ENCODE results near the gene SULT4A1.

Gene SULT4A1

DNA sequence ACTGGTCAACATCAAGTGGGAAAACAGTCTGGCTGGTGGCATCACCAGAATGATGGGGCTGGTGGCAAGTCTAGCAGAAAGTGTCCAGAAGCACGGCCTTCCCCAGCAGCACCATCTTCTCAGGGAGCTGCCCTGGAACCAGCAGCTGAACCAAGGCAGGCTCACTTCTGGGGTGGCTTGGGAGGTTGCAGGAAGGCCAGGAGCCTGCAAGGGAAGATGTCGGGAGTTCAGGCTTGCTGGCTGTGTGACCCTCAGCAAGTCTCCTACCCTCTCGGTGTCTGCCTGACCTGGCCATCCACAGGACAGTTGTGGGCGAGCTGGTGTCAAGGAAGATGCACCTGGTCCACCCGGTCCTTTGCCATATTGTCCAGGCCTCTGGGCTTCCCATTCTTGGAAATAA lies 31.8 kb upstream of the SULT4A1 start:
- TF ChIP-seq BACH2 (CRISPR knock-in tag; IDR thresholded peaks at IDR 0.05; ENCODE audit: borderline replicate concordance), result no peak
- no peak for TF ChIP-seq GLIS3 (CRISPR knock-in tag; IDR thresholded peaks at IDR 0.05)
- TF ChIP-seq PPARA (CRISPR knock-in tag; IDR thresholded peaks at IDR 0.05; ENCODE audit: borderline replicate concordance), result no peak
- no peak for TF ChIP-seq ZFP30 (CRISPR knock-in tag; IDR thresholded peaks at IDR 0.05)
- no peak for TF ChIP-seq ZFP3 (CRISPR knock-in tag; IDR thresholded peaks at IDR 0.05)
- TF ChIP-seq CSRNP3 (CRISPR knock-in tag; IDR thresholded peaks at IDR 0.05), result no peak
- no peak for TF ChIP-seq ZNF70 (CRISPR knock-in tag; IDR thresholded peaks at IDR 0.05)
- ATAC-seq, result no peak

DNA sequence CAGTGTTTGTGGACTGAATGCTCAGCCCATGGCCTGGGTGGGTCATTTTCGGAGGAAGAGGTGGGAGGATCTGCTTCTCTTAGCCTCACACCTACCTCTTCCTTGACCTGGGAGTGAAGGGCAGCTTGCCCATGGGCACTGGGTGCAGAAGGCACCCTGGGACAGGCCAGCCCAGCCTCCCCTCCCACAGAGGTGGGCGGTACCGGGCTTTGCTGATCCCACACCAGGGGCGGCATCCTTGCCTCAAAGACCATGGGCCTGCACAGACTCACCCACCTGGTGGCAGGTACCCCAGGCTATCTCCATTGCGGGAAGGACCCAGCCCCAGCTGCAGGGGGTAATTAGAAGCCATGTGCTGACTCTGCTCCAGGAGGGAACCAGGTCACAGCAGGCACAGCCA lies 31.0 kb upstream of the SULT4A1 start:
- TF ChIP-seq ZNF8 (CRISPR knock-in tag; IDR thresholded peaks at IDR 0.05), result no peak
- TF ChIP-seq ZNF565 (CRISPR knock-in tag; conservative IDR thresholded peaks at IDR 0.05; ENCODE audit: low read depth), result no peak
- TF ChIP-seq ZC3H10 (CRISPR knock-in tag; IDR thresholded peaks at IDR 0.05), result no peak
- no peak for TF ChIP-seq BACH2 (CRISPR knock-in tag; IDR thresholded peaks at IDR 0.05; ENCODE audit: borderline replicate concordance)
- TF ChIP-seq OSR1 (CRISPR knock-in tag; IDR thresholded peaks at IDR 0.05), result no peak
- TF ChIP-seq RARB (CRISPR knock-in tag; IDR thresholded peaks at IDR 0.05), result no peak
- TF ChIP-seq CSDC2 (CRISPR knock-in tag; IDR thresholded peaks at IDR 0.05), result no peak
- TF ChIP-seq SNAI2 (CRISPR knock-in tag; IDR thresholded peaks at IDR 0.05), result no peak
- TF ChIP-seq ZFP30 (CRISPR knock-in tag; IDR thresholded peaks at IDR 0.05), result no peak
- TF ChIP-seq ISL1 (CRISPR knock-in tag; IDR thresholded peaks at IDR 0.05), result no peak
- TF ChIP-seq PPARA (CRISPR knock-in tag; IDR thresholded peaks at IDR 0.05; ENCODE audit: borderline replicate concordance), result no peak
- no peak for TF ChIP-seq TOX (CRISPR knock-in tag; IDR thresholded peaks at IDR 0.05; ENCODE audit: borderline replicate concordance)
- TF ChIP-seq, protein P1, sequence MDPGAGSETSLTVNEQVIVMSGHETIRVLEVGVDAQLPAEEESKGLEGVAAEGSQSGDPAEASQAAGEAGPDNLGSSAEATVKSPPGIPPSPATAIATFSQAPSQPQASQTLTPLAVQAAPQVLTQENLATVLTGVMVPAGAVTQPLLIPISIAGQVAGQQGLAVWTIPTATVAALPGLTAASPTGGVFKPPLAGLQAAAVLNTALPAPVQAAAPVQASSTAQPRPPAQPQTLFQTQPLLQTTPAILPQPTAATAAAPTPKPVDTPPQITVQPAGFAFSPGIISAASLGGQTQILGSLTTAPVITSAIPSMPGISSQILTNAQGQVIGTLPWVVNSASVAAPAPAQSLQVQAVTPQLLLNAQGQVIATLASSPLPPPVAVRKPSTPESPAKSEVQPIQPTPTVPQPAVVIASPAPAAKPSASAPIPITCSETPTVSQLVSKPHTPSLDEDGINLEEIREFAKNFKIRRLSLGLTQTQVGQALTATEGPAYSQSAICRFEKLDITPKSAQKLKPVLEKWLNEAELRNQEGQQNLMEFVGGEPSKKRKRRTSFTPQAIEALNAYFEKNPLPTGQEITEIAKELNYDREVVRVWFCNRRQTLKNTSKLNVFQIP (CRISPR knock-in tag; IDR thresholded peaks at IDR 0.05; ENCODE audit: borderline replicate concordance, low read depth), result no peak
- no peak for TF ChIP-seq ZNF70 (CRISPR knock-in tag; IDR thresholded peaks at IDR 0.05)
- no peak for TF ChIP-seq TCF4 (CRISPR knock-in tag; IDR thresholded peaks at IDR 0.05; ENCODE audit: borderline replicate concordance)
- TF ChIP-seq ZFP3 (CRISPR knock-in tag; IDR thresholded peaks at IDR 0.05), result no peak
- no peak for ATAC-seq

- TF ChIP-seq ESRRG (CRISPR knock-in tag; IDR thresholded peaks at IDR 0.05) (no peak), CSRNP3 (CRISPR knock-in tag; IDR thresholded peaks at IDR 0.05) (no peak), ZNF8 (CRISPR knock-in tag; IDR thresholded peaks at IDR 0.05) (no peak), ZFP30 (CRISPR knock-in tag; IDR thresholded peaks at IDR 0.05) (no peak), CSDC2 (CRISPR knock-in tag; IDR thresholded peaks at IDR 0.05) (no peak), ZNF70 (CRISPR knock-in tag; IDR thresholded peaks at IDR 0.05) (no peak), CREB5 (CRISPR knock-in tag; IDR thresholded peaks at IDR 0.05; ENCODE audit: low read depth) (no peak), ZNF565 (CRISPR knock-in tag; conservative IDR thresholded peaks at IDR 0.05; ENCODE audit: low read depth) (no peak), TCF4 (CRISPR knock-in tag; IDR thresholded peaks at IDR 0.05; ENCODE audit: borderline replicate concordance) (no peak), TOX (CRISPR knock-in tag; IDR thresholded peaks at IDR 0.05; ENCODE audit: borderline replicate concordance) (no peak), ZFP3 (CRISPR knock-in tag; IDR thresholded peaks at IDR 0.05) (no peak)
- TF ChIP-seq, protein P2, sequence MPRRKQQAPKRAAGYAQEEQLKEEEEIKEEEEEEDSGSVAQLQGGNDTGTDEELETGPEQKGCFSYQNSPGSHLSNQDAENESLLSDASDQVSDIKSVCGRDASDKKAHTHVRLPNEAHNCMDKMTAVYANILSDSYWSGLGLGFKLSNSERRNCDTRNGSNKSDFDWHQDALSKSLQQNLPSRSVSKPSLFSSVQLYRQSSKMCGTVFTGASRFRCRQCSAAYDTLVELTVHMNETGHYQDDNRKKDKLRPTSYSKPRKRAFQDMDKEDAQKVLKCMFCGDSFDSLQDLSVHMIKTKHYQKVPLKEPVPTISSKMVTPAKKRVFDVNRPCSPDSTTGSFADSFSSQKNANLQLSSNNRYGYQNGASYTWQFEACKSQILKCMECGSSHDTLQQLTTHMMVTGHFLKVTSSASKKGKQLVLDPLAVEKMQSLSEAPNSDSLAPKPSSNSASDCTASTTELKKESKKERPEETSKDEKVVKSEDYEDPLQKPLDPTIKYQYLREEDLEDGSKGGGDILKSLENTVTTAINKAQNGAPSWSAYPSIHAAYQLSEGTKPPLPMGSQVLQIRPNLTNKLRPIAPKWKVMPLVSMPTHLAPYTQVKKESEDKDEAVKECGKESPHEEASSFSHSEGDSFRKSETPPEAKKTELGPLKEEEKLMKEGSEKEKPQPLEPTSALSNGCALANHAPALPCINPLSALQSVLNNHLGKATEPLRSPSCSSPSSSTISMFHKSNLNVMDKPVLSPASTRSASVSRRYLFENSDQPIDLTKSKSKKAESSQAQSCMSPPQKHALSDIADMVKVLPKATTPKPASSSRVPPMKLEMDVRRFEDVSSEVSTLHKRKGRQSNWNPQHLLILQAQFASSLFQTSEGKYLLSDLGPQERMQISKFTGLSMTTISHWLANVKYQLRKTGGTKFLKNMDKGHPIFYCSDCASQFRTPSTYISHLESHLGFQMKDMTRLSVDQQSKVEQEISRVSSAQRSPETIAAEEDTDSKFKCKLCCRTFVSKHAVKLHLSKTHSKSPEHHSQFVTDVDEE (CRISPR knock-in tag; IDR thresholded peaks at IDR 0.05), result no peak
- TF ChIP-seq, protein P3, sequence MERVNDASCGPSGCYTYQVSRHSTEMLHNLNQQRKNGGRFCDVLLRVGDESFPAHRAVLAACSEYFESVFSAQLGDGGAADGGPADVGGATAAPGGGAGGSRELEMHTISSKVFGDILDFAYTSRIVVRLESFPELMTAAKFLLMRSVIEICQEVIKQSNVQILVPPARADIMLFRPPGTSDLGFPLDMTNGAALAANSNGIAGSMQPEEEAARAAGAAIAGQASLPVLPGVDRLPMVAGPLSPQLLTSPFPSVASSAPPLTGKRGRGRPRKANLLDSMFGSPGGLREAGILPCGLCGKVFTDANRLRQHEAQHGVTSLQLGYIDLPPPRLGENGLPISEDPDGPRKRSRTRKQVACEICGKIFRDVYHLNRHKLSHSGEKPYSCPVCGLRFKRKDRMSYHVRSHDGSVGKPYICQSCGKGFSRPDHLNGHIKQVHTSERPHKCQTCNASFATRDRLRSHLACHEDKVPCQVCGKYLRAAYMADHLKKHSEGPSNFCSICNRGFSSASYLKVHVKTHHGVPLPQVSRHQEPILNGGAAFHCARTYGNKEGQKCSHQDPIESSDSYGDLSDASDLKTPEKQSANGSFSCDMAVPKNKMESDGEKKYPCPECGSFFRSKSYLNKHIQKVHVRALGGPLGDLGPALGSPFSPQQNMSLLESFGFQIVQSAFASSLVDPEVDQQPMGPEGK (CRISPR knock-in tag; IDR thresholded peaks at IDR 0.05; ENCODE audit: borderline replicate concordance), result no peak
- ATAC-seq, result no peak
These were observed 30.0 kb upstream of the SULT4A1 start for GRCh38 chr22:43892183-43892894.
